AG08396 (cell line): ENCODE measurements around the gene ABCB4.

Source experiments
- DNase-seq: peaks from one replicate; pipeline ENCODE4 v3.0.0; 2012; ENCODE audit warnings: low spot score, mixed read lengths

ABCB4 gene

DNA sequence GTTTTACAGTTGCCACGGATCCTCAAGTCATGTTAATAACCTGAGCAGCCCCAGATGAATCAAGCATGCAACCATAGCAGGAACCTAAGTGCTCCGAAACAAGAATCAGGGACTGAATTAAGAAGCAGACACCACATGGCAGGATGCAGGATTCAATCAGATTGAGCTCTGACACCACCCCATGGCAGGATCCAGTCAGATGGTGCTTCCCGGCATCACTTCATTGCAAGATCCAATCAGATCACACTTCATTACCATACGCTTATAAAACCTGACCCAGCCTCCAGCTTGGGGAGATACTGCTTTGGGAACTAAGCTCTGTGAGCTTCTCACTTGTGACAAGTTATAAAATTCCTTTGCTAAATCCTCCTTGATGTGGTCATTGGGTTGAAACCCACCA lies 55.3 kb downstream of the ABCB4 start:
- no peak for DNase-seq

DNA sequence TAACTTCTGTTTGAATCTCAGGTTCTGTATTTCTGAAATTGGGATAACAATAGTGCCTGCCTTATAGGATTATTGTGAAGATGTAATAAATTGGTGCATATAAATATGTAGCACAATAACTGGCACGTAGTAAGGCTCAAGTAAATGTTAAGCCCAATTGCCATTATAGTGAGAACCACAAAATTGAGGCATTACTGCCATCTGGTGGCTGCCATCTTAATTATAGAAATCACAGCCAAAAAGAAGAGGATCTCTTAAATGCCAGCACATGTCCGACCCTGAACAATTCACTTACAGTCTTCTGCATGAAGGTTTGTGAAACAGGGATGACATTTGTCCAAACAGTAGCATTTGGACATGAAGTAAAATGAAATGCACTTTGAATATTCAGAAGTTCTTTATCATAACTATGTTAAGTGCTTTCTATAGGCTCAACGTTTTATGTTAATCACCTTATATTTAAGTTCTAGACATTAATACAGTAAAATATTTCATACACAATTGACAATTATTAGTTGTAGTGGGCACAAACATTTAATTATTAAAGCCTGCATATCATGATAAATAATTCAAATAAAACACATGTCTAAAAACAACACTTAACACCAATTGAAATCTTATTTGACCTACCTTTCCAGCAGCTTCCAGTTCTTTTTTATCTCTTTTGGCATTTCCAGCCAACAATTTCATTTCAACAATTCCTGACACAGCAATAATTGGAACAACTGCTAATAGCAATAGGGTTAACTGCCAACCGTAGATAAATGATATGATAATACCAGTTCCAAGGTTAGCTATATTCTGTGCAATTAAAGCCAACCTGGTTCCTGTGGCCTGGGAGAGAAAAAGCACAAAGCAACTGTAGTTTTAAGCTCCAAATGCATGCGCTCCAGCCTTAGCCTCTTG lies 58.5 kb downstream of the ABCB4 start:
- peak; percentile 40 for DNase-seq

GRCh38 chr7:87414794-87415188 lies 60.7 kb downstream of the ABCB4 start:
- DNase-seq, result no peak

- DNase-seq, result peak; percentile 29
Measured at GRCh38 chr7:87413951-87414793, 61.3 kb downstream of the ABCB4 start.

GRCh38 chr7:87413029-87413428 lies 62.5 kb downstream of the ABCB4 start:
- DNase-seq, result no peak

DNA sequence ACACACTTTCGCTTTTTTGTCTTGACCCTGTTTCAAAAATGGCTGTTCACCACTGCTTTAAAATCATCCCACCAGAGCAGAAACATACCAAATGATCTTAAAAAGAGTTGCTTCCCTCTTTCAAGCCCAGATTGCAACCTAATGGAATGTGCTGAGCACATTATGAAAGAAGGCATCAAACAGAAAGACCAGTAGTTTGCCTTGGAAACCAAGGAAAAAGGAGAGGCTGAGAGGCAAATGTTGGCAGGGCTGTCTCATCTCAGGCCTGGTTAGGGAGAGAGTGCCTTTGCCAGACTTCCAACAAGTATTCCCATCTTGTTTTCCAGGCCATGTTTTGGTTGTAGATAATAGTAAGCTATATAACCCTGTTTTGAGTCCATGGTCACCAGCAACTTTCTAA lies 64.3 kb downstream of the ABCB4 start:
- DNase-seq, result no peak

- no peak for DNase-seq
Measured at GRCh38 chr7:87404674-87405073, 70.8 kb downstream of the ABCB4 start.

DNA sequence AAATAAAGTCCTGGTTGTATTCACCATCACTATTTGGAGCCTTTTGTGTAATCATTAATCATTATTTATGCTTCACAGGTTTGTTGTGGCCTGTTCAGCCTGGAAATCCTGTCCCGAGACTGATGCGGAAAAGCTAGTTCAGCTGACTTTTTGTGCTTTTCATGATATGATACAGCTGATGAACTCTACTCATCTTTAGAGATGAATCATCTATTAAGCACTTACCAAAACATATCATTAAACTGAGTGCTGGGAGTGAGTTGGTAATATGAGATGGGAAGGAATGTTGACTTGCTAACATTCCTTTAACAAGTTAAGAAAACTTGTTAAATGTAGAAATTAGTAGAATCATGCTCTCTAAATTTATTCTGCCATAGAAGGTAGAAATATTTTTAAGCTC lies 77.0 kb downstream of the ABCB4 start:
- DNase-seq, result peak; percentile 24

DNA sequence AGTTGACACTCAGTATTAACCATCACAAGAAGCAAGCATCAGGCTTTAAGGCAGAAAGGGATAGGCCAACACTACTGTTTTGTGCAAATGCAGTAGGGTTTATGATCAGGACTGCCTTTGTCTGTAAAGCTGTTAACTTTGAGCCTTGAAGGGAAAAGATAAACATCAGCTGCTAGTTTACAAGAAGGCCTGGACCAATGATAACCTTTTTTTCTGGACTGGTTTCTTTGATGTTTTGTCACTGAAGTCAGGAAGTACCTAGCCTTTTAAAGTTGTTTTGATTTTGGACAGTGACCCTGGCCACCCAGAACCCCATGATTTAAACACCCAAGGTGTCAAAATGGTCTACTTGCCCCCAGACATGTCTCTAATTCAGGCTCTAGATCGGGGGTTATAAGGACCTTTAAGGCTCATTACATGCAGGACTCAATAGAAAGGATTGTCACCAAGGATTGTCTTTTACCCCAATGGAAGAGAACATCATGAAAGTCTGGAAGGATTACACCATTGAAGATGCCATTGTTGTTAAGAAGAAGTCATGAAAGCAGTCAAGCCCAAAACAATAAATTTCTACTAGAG lies 79.9 kb downstream of the ABCB4 start:
- DNase-seq, result no peak

- DNase-seq, result no peak
Measured at GRCh38 chr7:87391020-87391701, 84.3 kb downstream of the ABCB4 start.

DNA sequence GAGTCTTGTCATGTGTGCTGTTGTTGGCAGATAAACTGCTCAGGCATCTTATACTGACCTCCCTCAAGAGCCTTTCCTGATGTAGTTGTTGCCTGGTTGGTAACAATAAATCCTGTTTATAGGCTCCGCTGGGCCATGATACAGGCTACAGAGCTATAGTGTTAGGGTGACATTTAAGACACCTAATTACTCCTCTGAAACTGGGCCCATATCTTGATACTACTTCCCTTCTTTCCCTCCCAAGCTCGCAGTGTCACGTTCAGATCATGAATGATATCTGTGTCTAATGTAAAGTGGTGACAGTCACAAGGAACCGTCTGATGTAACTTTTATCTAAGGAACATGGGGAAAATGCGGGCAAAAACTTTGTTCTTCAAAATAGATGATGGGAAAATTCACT lies 94.6 kb downstream of the ABCB4 start:
- no peak for DNase-seq

DNA sequence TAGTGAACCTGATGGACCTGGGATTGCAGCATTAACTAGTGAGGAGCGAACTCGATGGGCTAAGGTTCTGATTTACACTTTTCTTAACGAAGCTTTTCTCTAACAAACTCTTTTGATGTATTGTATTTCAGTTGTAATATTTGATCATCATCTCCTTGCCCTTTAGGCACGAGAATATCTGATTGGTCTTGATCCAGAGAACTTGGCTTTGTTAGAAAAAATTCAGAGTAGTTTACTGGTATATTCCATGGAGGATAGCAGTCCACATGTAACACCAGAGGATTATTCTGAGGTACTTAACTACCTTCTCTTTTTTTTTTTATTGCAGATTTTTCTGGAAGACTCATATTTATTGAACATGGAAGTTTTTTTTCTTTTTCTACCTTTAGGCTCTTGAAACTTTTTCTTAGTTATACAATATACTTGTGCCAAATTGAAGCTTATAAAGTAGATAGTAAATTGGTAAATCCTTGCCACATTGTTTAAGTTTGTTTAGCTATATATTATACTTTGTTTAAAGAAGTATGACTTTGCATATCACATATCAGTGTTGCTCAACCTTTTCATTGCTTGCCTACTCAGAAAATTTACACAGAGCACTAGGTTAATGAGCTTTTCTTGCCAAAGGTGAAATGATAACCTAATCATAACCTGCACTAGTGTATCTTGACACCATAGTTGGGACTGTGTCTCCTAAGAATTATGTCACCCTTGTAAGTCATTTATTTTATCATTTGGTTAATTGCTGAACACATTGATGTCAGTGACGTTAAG lies 99.6 kb downstream of the ABCB4 start:
- DNase-seq, result no peak

- no peak for DNase-seq
Measured at GRCh38 chr7:87370660-87371180, 104.8 kb downstream of the ABCB4 start.

DNA sequence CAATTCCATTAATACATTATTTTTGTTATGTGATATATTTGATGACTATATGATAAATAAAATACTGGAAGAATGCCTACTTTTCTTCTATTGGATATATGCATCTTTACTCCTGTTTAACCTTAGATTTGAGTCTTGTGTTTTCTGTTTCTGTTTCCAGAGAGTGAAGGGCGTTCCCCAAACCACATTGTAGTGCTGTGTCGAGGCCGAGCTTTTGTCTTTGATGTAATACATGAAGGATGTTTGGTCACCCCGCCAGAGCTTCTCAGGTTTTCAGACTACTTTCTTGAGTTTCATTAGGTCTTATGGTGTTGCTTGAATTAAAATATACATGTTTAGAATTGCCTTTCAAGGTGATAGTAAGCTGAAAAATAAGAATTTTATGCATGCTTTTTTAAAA lies 106.3 kb downstream of the ABCB4 start:
- DNase-seq, result no peak

DNA sequence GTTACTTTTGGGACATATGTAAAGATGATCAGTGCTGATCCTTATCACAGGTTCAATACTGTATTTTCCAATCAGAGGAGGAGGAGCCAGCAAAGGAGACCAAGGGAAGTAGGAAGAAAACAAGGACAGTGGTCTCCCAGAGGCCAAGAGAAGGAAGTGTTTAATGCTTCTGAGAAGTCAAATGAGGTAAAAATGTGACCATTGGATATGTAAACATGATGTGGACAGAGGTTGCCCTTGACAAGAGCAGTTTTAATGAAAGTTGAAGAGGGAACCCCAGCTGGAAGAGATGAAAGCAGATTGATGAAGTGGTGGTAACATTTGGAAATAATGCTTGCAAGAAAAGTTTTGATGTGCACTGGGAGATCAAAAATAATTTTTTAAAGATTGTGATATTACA lies 111.2 kb downstream of the ABCB4 start:
- DNase-seq, result no peak

DNA sequence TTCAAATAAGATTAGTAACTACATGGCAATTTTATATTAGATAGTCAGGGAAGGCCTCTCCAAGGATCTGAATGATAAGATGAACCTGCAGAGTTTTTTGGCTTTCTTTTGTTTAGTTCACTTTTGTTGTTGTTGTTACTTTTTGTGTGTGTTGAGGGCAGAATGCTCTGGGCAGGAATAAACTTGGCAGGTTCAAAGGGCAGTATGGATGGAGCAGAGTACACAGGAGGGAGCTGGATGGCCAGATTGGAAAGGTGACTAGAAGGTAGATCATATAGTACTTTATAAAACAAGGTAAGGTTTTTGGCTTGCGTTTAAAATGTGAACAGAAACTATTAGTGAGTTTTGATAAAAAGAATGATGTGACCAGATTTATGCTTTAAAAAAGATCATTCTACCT lies 112.1 kb downstream of the ABCB4 start:
- no peak for DNase-seq

DNA sequence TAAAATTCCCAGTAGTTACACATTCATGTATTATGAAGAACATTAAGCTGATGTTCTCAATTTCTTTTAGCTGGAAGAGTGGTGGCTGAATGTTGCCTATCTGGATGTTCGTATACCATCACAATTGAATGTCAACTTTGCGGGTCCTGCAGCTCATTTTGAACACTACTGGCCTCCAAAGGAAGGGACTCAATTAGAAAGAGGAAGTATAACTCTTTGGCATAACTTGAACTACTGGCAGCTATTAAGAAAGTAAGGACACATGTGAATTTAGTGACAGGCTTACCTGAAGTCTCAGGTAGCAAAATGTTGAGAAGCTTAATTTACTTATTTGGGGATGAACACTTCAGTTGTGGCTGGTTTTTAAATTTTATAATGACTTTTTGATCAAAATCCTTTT lies 114.2 kb downstream of the ABCB4 start:
- DNase-seq, result no peak

- peak; percentile 5 for DNase-seq
Measured at GRCh38 chr7:87359366-87359765, 116.1 kb downstream of the ABCB4 start.

DNA sequence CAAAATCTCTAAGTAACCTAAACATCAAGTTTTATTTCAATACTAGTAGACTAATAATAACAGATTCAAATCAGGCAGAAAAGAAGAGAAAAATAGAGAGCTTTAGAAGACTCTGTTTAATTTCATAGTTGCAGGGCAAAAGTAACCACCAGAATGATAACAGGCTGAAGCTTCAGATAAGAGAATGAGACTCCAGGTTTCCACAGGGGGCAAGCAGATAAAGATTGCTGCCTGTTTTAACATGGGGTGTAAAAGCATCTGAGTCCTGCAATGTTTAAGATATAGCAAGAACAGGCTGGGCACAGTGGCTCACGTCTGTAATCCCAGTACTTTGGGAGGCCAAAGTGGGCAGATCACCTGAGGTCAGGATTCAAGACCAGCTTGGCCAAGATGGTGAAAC lies 119.0 kb downstream of the ABCB4 start:
- DNase-seq, result no peak

GRCh38 chr7:87354749-87355148 lies 120.7 kb downstream of the ABCB4 start:
- no peak for DNase-seq
